T1000 (cell line): ENCODE data around the gene AMBRA1.

ENCODE experiments used
- DNase-seq: peaks from one replicate; lab custom pipeline; 2025; ENCODE audit warnings: mixed read lengths; lab: John Stamatoyannopoulos, UW

The AMBRA1 gene

GRCh38 chr11:46347637-46348311 lies 246.0 kb downstream of the AMBRA1 start:
- DNase-seq = no peak

GRCh38 chr11:46346886-46347636 lies 246.8 kb downstream of the AMBRA1 start, which contains the start of gene DGKZ:
TSS of gene DGKZ (plus strand) at chr11:46347463. CDS start at chr11:46347660, 197 bp downstream.
- peak; percentile 86 for DNase-seq
